ENCODE measurements around the gene YJU2. TPM values are rescaled to one million over a fixed set of nuclear protein-coding genes. Genes with fewer than 3 reads are reported as not detected.
"Not testable (repeated sequence)": the region's sequence is repeated elsewhere in the genome, so short reads cannot be mapped to it uniquely, and the experiment has no call there.

Gene YJU2
- total RNA-seq, 1 experiment from 2014 or later = 24.1 TPM

GRCh38 chr19:4233282-4233853 is 13.5 kb upstream of the YJU2 start:
- Histone ChIP-seq H3K4me1 (replicated peaks) (peaks cover 11% of the 10 kb centered on the region; the same call in 1 of the 2 replicates), H3K4me3 (no peak overlapping the region), H3K36me3 (no peaks in the 10 kb centered on the region), H3K27ac (no peak overlapping the region), H3K9me3 (replicated peaks) (no peaks in the 10 kb centered on the region), H3K27me3 (replicated peaks) (peaks cover 4% of the 10 kb centered on the region; the same call in 1 of the 2 replicates)
- DNase-seq (ENCODE audit: low read depth in 1 of 2, low spot score in 2 of 2) = no peak

GRCh38 chr19:4234142-4234861 is 12.6 kb upstream of the YJU2 start:
- Histone ChIP-seq H3K27me3 (replicated peaks) (no peaks in the 10 kb centered on the region), H3K4me3 (no peak overlapping the region), H3K4me1 (replicated peaks) (peaks cover 3% of the 10 kb centered on the region; the same call in 1 of the 2 replicates), H3K36me3 (no peaks in the 10 kb centered on the region), H3K27ac (no peak overlapping the region), H3K9me3 (replicated peaks) (no peaks in the 10 kb centered on the region)
- DNase-seq (ENCODE audit: low read depth in 1 of 2, low spot score in 2 of 2) = no peak

- Histone ChIP-seq H3K4me3 (no peak overlapping the region), H3K4me1 (replicated peaks) (no peaks in the 10 kb centered on the region), H3K27ac (no peak overlapping the region), H3K27me3 (replicated peaks) (no peaks in the 10 kb centered on the region), H3K9me3 (replicated peaks) (no peaks in the 10 kb centered on the region), H3K36me3 (no peaks in the 10 kb centered on the region)
- DNase-seq (ENCODE audit: low read depth in 1 of 2, low spot score in 2 of 2) = no peak
These were observed 12.0 kb upstream of the YJU2 start for GRCh38 chr19:4234862-4235201.

GRCh38 chr19:4237510-4237909 is 9.4 kb upstream of the YJU2 start:
- not testable (repeated sequence) for H3K4me3 ChIP-seq; H3K9me3 ChIP-seq (replicated peaks); H3K27me3 ChIP-seq (replicated peaks); DNase-seq (ENCODE audit: low read depth in 1 of 2, low spot score in 2 of 2); H3K27ac ChIP-seq; H3K36me3 ChIP-seq; H3K4me1 ChIP-seq (replicated peaks)

- DNase-seq (ENCODE audit: low read depth in 1 of 2, low spot score in 2 of 2) = no peak
- H3K36me3 ChIP-seq = no peaks in the 10 kb centered on the region
- no peak overlapping the region for H3K4me3 ChIP-seq
- H3K4me1 ChIP-seq (replicated peaks) = no peaks in the 10 kb centered on the region
- no peaks in the 10 kb centered on the region for H3K27me3 ChIP-seq (replicated peaks)
- H3K27ac ChIP-seq = no peak overlapping the region
- H3K9me3 ChIP-seq (replicated peaks) = no peaks in the 10 kb centered on the region
These were observed 8.0 kb upstream of the YJU2 start for GRCh38 chr19:4238831-4239230.

- Histone ChIP-seq H3K9me3 (replicated peaks) (no peaks in the 10 kb centered on the region; the same call in 1 of the 2 replicates), H3K4me3 (no peak overlapping the region), H3K27me3 (replicated peaks) (no peaks in the 10 kb centered on the region), H3K4me1 (replicated peaks) (peaks cover 5% of the 10 kb centered on the region), H3K27ac (no peak overlapping the region), H3K36me3 (no peaks in the 10 kb centered on the region)
- no peak for DNase-seq (ENCODE audit: low read depth in 1 of 2, low spot score in 2 of 2)
These were observed 5.0 kb upstream of the YJU2 start for GRCh38 chr19:4241824-4242430.

GRCh38 chr19:4245938-4246337 is 942 bp upstream of the YJU2 start:
- not testable (repeated sequence) for DNase-seq (ENCODE audit: low read depth in 1 of 2, low spot score in 2 of 2); H3K27ac ChIP-seq; H3K27me3 ChIP-seq (replicated peaks); H3K9me3 ChIP-seq (replicated peaks); H3K4me3 ChIP-seq; H3K4me1 ChIP-seq (replicated peaks)
- peaks cover 22% of the 10 kb centered on the region for H3K36me3 ChIP-seq

GRCh38 chr19:4256563-4256962 is 9.7 kb downstream of the YJU2 start:
- Histone ChIP-seq H3K27me3 (replicated peaks) (no peaks in the 10 kb centered on the region), H3K36me3 (peaks cover 62% of the 10 kb centered on the region), H3K4me1 (replicated peaks) (no peaks in the 10 kb centered on the region), H3K27ac (no peak overlapping the region), H3K4me3 (no peak overlapping the region), H3K9me3 (replicated peaks) (peaks cover 20% of the 10 kb centered on the region)
- DNase-seq (ENCODE audit: low read depth in 1 of 2, low spot score in 2 of 2) = no peak

- peaks cover 20% of the 10 kb centered on the region for H3K9me3 ChIP-seq (replicated peaks)
- no peaks in the 10 kb centered on the region for H3K4me1 ChIP-seq (replicated peaks)
- H3K27ac ChIP-seq = no peak overlapping the region
- DNase-seq (ENCODE audit: low read depth in 1 of 2, low spot score in 2 of 2) = no peak
- peaks cover 62% of the 10 kb centered on the region for H3K36me3 ChIP-seq
- no peaks in the 10 kb centered on the region for H3K27me3 ChIP-seq (replicated peaks)
- H3K4me3 ChIP-seq = no peak overlapping the region
These were observed 10.1 kb downstream of the YJU2 start for GRCh38 chr19:4257025-4257424.

- Histone ChIP-seq H3K4me3 (no peak overlapping the region), H3K27me3 (replicated peaks) (no peaks in the 10 kb centered on the region), H3K27ac (no peak overlapping the region), H3K4me1 (replicated peaks) (no peaks in the 10 kb centered on the region), H3K36me3 (peaks cover 64% of the 10 kb centered on the region), H3K9me3 (replicated peaks) (peaks cover 19% of the 10 kb centered on the region)
- DNase-seq (ENCODE audit: low read depth in 1 of 2, low spot score in 2 of 2) = no peak
These were observed 11.3 kb downstream of the YJU2 start for GRCh38 chr19:4258181-4258580.

- H3K27me3 ChIP-seq (replicated peaks) = no peaks in the 10 kb centered on the region
- H3K9me3 ChIP-seq (replicated peaks) = 0 out of 2 replicates have a peak, but pooled peaks cover 4% of the 10 kb centered on the region
- no peak overlapping the region for H3K4me3 ChIP-seq
- H3K4me1 ChIP-seq (replicated peaks) = no peaks in the 10 kb centered on the region
- no peak for DNase-seq (ENCODE audit: low read depth in 1 of 2, low spot score in 2 of 2)
- peaks cover 44% of the 10 kb centered on the region for H3K36me3 ChIP-seq
- H3K27ac ChIP-seq = no peak overlapping the region
These were observed 13.8 kb downstream of the YJU2 start for GRCh38 chr19:4260613-4261191.

- DNase-seq (ENCODE audit: low read depth in 1 of 2, low spot score in 2 of 2) = no peak
- no peaks in the 10 kb centered on the region for H3K27me3 ChIP-seq (replicated peaks)
- H3K27ac ChIP-seq = no peak overlapping the region
- no peaks in the 10 kb centered on the region for H3K9me3 ChIP-seq (replicated peaks)
- H3K4me3 ChIP-seq = no peak overlapping the region
- H3K36me3 ChIP-seq = peaks cover 39% of the 10 kb centered on the region
- H3K4me1 ChIP-seq (replicated peaks) = no peaks in the 10 kb centered on the region
These were observed 17.9 kb downstream of the YJU2 start for GRCh38 chr19:4264812-4265211.

- peaks cover 31% of the 10 kb centered on the region for H3K36me3 ChIP-seq
- no peaks in the 10 kb centered on the region for H3K9me3 ChIP-seq (replicated peaks)
- no peak overlapping the region for H3K27ac ChIP-seq
- no peak overlapping the region for H3K4me3 ChIP-seq
- H3K27me3 ChIP-seq (replicated peaks) = no peaks in the 10 kb centered on the region
- no peaks in the 10 kb centered on the region for H3K4me1 ChIP-seq (replicated peaks)
- DNase-seq (ENCODE audit: low read depth in 1 of 2, low spot score in 2 of 2) = no peak
These were observed 19.5 kb downstream of the YJU2 start for GRCh38 chr19:4266253-4267000.

Measured in SJSA1 (cell line).